ENCODE results near the gene TGFB2.

The TGFB2 gene

DNA sequence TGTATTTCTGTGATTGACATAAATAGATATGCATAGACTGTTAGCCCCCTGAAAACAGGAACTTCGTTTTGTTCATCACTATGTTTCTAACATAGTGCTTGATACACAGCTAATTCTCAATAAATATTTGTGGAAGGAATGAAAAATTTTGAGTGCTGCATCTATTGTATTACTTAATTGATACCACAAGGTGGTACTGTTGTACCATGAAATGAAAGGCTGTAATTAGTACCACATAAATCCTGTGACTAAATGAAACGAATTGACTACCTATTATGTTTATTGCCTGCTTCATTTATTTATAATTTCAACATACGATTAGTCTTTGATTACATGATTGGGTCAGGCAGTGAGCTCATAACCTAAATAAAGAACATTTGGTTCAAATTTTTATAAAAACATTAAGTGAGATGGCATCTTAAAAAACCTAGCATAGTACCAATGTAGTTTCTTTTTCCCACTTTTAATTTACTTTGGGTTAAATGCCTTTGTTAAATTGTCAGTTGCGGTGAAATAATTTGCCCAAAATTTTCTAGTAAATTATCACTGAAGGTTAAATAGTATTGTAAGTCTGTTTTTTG is 15.0 kb upstream of the TGFB2 start:
- TF ChIP-seq, protein P1, sequence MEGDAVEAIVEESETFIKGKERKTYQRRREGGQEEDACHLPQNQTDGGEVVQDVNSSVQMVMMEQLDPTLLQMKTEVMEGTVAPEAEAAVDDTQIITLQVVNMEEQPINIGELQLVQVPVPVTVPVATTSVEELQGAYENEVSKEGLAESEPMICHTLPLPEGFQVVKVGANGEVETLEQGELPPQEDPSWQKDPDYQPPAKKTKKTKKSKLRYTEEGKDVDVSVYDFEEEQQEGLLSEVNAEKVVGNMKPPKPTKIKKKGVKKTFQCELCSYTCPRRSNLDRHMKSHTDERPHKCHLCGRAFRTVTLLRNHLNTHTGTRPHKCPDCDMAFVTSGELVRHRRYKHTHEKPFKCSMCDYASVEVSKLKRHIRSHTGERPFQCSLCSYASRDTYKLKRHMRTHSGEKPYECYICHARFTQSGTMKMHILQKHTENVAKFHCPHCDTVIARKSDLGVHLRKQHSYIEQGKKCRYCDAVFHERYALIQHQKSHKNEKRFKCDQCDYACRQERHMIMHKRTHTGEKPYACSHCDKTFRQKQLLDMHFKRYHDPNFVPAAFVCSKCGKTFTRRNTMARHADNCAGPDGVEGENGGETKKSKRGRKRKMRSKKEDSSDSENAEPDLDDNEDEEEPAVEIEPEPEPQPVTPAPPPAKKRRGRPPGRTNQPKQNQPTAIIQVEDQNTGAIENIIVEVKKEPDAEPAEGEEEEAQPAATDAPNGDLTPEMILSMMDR (conservative IDR thresholded peaks at IDR 0.05; ENCODE audit: low read length) = peak; percentile 62
- peak; percentile 45 for DNase-seq (ENCODE audit: low read depth)
- H3K4me3 ChIP-seq (ENCODE audit: low read length) = no peak overlapping the region

DNA sequence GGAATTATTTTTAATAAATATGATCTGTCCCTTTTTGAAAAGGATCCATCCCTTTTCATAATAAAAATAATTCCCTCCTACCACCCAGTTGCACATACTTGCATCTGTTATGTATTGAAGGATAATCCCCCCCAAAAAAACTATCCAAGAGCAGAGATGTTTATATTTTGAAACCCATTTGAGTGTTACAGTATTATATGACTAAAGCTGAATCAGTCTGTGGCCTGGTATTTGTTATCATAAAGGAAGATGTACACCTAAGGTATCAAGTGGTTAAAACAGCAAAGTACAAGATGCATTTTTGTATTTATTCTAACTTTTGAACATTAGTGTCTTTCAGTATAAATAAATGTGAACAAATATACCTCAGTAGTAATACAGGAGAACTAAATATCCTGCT is 12.7 kb upstream of the TGFB2 start:
- TF ChIP-seq, protein P1 (conservative IDR thresholded peaks at IDR 0.05; ENCODE audit: low read length) = no peak
- DNase-seq (ENCODE audit: low read depth) = no peak
- no peak overlapping the region for H3K4me3 ChIP-seq (ENCODE audit: low read length)

DNA sequence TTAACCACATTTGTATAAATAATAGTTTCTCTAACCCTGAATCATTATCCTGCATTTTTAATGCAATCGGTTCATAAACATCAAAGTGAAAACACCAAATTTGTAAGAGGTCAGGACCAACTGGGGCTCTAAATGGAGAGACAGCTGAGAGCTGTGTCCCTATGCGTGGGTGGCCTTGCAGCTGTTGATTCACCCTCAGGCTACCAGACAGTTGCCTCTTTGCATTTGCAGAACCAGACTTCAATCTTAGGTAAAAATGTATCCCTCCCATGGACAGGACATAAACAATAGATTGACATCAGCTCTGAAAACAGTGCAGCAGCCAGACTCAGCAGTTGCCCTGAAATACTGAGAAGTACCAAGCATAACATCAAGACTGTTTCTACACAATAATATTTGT is 8.8 kb upstream of the TGFB2 start:
- H3K4me3 ChIP-seq (ENCODE audit: low read length) = no peak overlapping the region
- DNase-seq (ENCODE audit: low read depth) = no peak
- TF ChIP-seq, protein P1 (conservative IDR thresholded peaks at IDR 0.05; ENCODE audit: low read length) = no peak

DNA sequence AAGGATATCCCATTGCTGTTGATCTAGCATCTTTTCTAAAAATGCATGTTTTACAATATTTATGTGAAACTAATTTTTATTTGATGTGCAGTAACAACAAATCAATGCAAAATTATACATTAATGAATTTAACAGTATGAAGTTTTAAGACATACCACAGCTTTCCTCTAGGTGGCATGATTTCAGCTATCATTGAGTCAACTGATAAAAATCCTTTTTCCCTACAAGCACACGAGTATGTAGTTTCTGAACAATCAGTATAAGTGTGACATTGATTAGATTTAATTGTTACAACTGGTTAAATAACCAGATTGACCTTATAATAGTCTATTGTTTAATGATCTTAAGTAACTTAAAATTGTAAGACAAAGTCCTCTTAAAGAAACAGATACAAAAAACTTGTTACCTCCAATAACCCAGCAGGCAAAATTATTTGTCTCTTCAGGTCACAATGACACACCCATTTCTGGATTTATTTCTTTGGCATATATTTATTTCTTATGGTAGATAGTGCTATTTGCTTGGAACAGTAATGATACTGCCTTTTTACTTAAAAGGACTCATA is 5.8 kb upstream of the TGFB2 start:
- TF ChIP-seq, protein P1 (conservative IDR thresholded peaks at IDR 0.05; ENCODE audit: low read length) = peak; percentile 88
- peak; percentile 45 for DNase-seq (ENCODE audit: low read depth)
- no peak overlapping the region for H3K4me3 ChIP-seq (ENCODE audit: low read length)

DNA sequence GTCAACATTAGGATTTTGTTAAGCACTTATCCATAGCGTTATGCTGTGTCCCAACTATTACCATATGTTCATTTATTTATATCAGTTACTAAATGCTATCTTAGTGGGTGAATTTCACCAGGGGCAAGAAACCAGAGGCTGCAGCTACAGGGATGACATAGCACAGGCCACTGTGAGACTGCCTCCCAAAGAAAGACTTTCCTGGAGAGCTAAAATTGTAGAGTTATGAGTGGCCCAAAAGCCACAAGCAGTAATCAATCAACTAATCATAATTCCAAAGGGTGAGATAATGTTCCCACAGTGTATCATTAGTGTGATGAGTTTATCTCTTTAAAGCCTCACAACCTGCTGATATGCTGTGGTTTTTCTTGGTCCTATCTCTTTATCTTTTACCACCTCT is 3.8 kb upstream of the TGFB2 start:
- DNase-seq (ENCODE audit: low read depth) = no peak
- TF ChIP-seq, protein P1 (conservative IDR thresholded peaks at IDR 0.05; ENCODE audit: low read length) = no peak
- no peak overlapping the region for H3K4me3 ChIP-seq (ENCODE audit: low read length)

DNA sequence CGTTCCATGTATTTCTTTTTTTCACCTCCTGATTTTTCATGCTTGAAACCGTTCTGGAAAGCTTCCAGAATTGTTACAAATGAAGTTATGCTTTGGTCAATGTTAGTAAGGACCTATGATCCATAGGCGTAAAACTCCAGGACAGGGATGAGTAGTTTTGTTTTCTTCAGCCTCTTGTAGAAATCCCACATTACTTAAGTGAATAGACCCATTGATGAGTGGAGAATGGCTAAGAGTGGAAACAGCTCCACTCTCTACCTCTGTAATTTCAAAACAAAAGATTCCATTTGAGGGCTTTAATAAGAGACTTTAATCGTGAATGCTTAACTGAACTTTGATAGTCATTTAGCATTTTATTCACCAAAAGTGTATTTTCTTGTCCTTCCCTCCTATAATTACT is 3.0 kb upstream of the TGFB2 start:
- no peak for DNase-seq (ENCODE audit: low read depth)
- no peak overlapping the region for H3K4me3 ChIP-seq (ENCODE audit: low read length)
- TF ChIP-seq, protein P1 (conservative IDR thresholded peaks at IDR 0.05; ENCODE audit: low read length) = no peak

DNA sequence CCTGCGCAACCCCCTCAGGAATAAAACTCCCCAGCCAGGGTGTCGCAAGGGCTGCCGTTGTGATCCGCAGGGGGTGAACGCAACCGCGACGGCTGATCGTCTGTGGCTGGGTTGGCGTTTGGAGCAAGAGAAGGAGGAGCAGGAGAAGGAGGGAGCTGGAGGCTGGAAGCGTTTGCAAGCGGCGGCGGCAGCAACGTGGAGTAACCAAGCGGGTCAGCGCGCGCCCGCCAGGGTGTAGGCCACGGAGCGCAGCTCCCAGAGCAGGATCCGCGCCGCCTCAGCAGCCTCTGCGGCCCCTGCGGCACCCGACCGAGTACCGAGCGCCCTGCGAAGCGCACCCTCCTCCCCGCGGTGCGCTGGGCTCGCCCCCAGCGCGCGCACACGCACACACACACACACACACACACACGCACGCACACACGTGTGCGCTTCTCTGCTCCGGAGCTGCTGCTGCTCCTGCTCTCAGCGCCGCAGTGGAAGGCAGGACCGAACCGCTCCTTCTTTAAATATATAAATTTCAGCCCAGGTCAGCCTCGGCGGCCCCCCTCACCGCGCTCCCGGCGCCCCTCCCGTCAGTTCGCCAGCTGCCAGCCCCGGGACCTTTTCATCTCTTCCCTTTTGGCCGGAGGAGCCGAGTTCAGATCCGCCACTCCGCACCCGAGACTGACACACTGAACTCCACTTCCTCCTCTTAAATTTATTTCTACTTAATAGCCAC is 696 bp downstream of the TGFB2 start:
- DNase-seq (ENCODE audit: low read depth) = peak; percentile 73
- peak overlapping the region; percentile 70 for H3K4me3 ChIP-seq (ENCODE audit: low read length)
- TF ChIP-seq, protein P1 (conservative IDR thresholded peaks at IDR 0.05; ENCODE audit: low read length) = no peak

Measured in AG10803 (cell line).